ENCODE data around the gene PPP1R9B.

Gene PPP1R9B

DNA sequence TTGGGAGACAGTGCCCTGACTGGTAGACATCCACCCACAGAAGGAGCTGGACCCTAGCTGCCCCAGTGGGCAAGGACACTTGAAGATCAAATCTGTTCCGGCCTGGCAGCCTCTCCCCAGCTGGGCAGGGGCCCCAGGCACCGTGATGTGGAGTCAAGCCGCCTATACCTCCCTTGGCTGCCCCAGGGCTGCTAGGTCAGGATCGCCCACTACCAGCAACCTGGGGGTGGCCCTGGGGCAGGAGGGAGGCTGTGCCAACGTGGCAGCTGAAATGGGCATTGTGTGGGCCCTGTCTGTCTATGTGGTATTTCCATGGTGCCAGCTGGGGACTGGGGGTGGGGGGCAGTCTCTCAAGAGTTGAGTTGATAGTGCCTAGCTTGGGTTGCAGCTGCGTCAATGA is 54.4 kb downstream of the PPP1R9B start:
- peak overlapping the region; percentile 87 for H3K9ac ChIP-seq (ENCODE audit: insufficient read length, low read depth)

DNA sequence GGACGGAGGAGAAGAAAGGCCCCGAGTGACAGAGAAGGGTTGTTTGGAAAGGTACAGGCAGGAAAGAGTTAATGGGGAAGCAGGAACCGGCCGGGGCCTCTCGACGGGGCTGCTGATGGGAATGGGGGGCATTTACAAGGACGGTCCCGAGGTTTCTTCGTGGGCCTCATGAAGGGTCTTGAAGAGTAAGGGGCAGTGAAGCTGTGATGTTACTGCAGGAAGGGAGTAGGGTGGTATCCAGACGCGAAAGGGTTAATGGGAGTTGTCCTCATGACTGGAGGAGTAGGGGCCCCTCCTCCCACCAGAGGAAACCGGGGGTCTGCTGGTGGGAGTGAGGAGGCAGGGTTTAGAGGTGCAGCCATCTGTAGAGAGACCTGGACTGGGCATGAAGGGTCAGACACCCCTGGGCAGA is 54.8 kb downstream of the PPP1R9B start:
- peak overlapping the region; percentile 82 for H3K4me3 ChIP-seq (ENCODE audit: insufficient read length, low read depth)

More for the DNA sequence above, 54.4 kb downstream of the PPP1R9B start:
- H3K9me3 ChIP-seq (ENCODE audit: insufficient read depth, low read length): no peaks in the 10 kb centered on the region
- peak overlapping the region; percentile 82 for H3K4me3 ChIP-seq (ENCODE audit: insufficient read length, low read depth)
- DNase-seq (ENCODE audit: low read depth, low spot score): no peak
- H3K27me3 ChIP-seq (ENCODE audit: insufficient read depth, insufficient read length): peaks cover 3% of the 10 kb centered on the region
- H3K36me3 ChIP-seq (ENCODE audit: insufficient read depth, insufficient read length, low read length): peaks cover 4% of the 10 kb centered on the region
- TF ChIP-seq YY1 (IDR thresholded peaks at IDR 0.05; ENCODE audit: insufficient read depth, insufficient read length) (no peak), SUZ12 (IDR thresholded peaks at IDR 0.05; ENCODE audit: extremely low read depth, insufficient read depth, insufficient read length) (no peak), ZNF274 (IDR thresholded peaks at IDR 0.05; ENCODE audit: low read depth, low read length) (no peak)
- H3K4me1 ChIP-seq (ENCODE audit: insufficient read depth, insufficient read length): peaks cover 19% of the 10 kb centered on the region

DNA sequence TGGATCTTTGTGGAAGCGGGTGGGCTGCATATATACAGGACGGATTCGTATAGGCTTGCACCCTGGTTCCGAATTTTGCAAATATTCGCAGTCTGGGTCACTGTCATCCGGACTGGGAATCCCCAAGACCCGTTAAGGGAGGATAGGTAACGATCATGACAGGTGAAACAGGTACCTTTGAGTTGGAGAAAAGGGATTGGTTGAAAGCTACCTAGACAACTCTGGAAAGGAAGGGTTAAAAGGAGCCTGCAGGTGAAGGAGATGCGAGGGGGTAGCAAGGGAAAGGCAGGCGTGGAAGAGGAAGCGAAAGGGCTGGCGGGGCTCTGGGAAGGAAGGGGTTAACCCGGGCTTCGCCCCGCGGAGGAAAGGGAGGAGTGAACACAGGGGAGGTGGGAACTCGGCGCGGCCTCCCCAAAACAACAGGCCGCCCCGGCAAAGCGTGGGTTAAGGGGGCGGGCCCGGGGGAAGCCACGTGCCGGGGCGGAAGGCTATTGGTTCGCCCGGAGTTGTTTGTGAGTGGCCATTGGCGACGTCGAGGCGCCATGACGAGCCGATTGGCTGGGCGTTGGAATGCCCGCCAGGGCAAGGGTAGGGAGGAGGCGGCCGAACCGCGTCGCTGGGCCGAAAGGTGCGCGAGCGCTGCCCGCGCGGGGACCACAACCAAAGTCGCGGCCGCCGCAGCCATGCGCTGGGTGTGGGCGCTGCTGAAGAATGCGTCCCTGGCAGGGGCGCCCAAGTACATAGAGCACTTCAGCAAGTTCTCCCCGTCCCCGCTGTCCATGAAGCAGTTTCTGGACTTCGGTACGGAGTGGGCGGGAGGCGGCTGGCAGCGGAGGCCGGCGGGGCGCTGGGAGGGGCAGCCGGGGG is 55.5 kb downstream of the PPP1R9B start, which contains the start of gene PDK2:
TSS of gene PDK2 (plus strand) at position 599 of the 867 bp plus-strand sequence. CDS start at position 684, 85 bp downstream.
- peaks cover 3% of the 10 kb centered on the region for H3K27me3 ChIP-seq (ENCODE audit: insufficient read depth, insufficient read length)
- peaks cover 11% of the 10 kb centered on the region for H3K4me1 ChIP-seq (ENCODE audit: insufficient read depth, insufficient read length)
- no peaks in the 10 kb centered on the region for H3K9me3 ChIP-seq (ENCODE audit: insufficient read depth, low read length)
- H3K4me3 ChIP-seq (ENCODE audit: insufficient read length, low read depth): peak within 1 kb of the TSS; percentile 82
- TF ChIP-seq YY1 (IDR thresholded peaks at IDR 0.05; ENCODE audit: insufficient read depth, insufficient read length): no peak
- no peak for TF ChIP-seq ZNF274 (IDR thresholded peaks at IDR 0.05; ENCODE audit: low read depth, low read length)
- no peak for TF ChIP-seq SUZ12 (IDR thresholded peaks at IDR 0.05; ENCODE audit: extremely low read depth, insufficient read depth, insufficient read length)
- peak; percentile 84 for DNase-seq (ENCODE audit: low read depth, low spot score)
- peaks cover 9% of the 10 kb centered on the region for H3K36me3 ChIP-seq (ENCODE audit: insufficient read depth, insufficient read length, low read length)
- H3K9ac ChIP-seq (ENCODE audit: insufficient read length, low read depth): peak within 1 kb of the TSS; percentile 87

More for the DNA sequence above, 54.8 kb downstream of the PPP1R9B start:
- Histone ChIP-seq H3K27me3 (ENCODE audit: insufficient read depth, insufficient read length) (peaks cover 3% of the 10 kb centered on the region), H3K9me3 (ENCODE audit: insufficient read depth, low read length) (no peaks in the 10 kb centered on the region), H3K36me3 (ENCODE audit: insufficient read depth, insufficient read length, low read length) (peaks cover 7% of the 10 kb centered on the region), H3K9ac (ENCODE audit: insufficient read length, low read depth) (peak overlapping the region; percentile 87), H3K4me1 (ENCODE audit: insufficient read depth, insufficient read length) (peaks cover 16% of the 10 kb centered on the region)
- no peak for DNase-seq (ENCODE audit: low read depth, low spot score)
- TF ChIP-seq YY1 (IDR thresholded peaks at IDR 0.05; ENCODE audit: insufficient read depth, insufficient read length) (no peak), ZNF274 (IDR thresholded peaks at IDR 0.05; ENCODE audit: low read depth, low read length) (no peak), SUZ12 (IDR thresholded peaks at IDR 0.05; ENCODE audit: extremely low read depth, insufficient read depth, insufficient read length) (no peak)

DNA sequence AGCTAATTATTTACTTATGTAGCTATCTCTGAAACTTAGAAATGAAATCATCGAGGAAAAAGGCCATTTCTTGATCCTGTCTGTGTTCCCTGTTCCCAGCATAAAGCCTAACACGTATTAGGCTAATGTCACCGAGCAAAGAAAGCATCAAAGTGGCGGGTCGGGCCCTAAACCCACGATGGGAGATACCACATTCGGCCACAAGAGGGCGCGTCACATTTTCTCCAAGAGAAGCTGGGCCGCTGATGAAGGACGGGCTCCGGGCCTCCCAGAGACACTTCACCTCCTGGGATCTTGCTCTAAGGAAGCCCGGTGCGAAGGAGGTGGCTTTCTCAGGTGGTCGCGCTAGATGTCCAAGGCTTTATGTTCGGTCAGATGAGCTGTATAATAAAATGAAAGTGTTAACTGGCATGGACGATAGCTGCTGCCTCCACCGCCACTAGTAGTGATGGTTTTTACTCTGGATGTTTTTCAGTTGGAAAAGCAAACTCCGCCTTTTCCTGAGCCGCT is 56.2 kb downstream of the PPP1R9B start:
- H3K9me3 ChIP-seq (ENCODE audit: insufficient read depth, low read length): no peaks in the 10 kb centered on the region
- TF ChIP-seq ZNF274 (IDR thresholded peaks at IDR 0.05; ENCODE audit: low read depth, low read length): no peak
- H3K27me3 ChIP-seq (ENCODE audit: insufficient read depth, insufficient read length): peaks cover 3% of the 10 kb centered on the region
- H3K4me3 ChIP-seq (ENCODE audit: insufficient read length, low read depth): peak overlapping the region; percentile 24
- H3K9ac ChIP-seq (ENCODE audit: insufficient read length, low read depth): peak overlapping the region; percentile 43
- peaks cover 9% of the 10 kb centered on the region for H3K4me1 ChIP-seq (ENCODE audit: insufficient read depth, insufficient read length)
- H3K36me3 ChIP-seq (ENCODE audit: insufficient read depth, insufficient read length, low read length): peaks cover 15% of the 10 kb centered on the region
- DNase-seq (ENCODE audit: low read depth, low spot score): peak; percentile 72

DNA sequence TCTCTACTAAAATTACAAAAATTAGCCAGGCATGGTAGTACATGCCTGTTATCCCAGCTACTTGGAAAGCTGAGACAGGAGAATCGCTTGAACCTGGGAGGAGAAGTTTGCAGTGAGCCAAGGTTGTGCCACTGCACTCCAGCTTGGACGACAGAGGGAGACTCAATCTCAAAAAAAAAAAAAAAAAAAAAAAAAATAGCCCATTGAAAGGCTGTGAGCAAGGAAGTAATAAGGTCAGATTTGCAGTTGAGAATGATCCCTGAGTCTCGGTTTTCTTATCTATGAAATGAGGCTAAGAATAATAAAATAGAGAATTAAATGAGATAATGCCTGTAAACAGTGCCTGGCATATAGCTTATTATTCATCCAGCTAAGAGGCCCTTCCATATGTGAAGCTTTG is 56.7 kb downstream of the PPP1R9B start:
- H3K27me3 ChIP-seq (ENCODE audit: insufficient read depth, insufficient read length): peaks cover 3% of the 10 kb centered on the region
- peaks cover 7% of the 10 kb centered on the region for H3K4me1 ChIP-seq (ENCODE audit: insufficient read depth, insufficient read length)
- no peak for TF ChIP-seq SUZ12 (IDR thresholded peaks at IDR 0.05; ENCODE audit: extremely low read depth, insufficient read depth, insufficient read length)
- no peak for TF ChIP-seq YY1 (IDR thresholded peaks at IDR 0.05; ENCODE audit: insufficient read depth, insufficient read length)
- no peak for TF ChIP-seq ZNF274 (IDR thresholded peaks at IDR 0.05; ENCODE audit: low read depth, low read length)
- H3K9ac ChIP-seq (ENCODE audit: insufficient read length, low read depth): no peak overlapping the region
- H3K9me3 ChIP-seq (ENCODE audit: insufficient read depth, low read length): no peaks in the 10 kb centered on the region
- peaks cover 20% of the 10 kb centered on the region for H3K36me3 ChIP-seq (ENCODE audit: insufficient read depth, insufficient read length, low read length)
- DNase-seq (ENCODE audit: low read depth, low spot score): no peak
- H3K4me3 ChIP-seq (ENCODE audit: insufficient read length, low read depth): no peak overlapping the region

DNA sequence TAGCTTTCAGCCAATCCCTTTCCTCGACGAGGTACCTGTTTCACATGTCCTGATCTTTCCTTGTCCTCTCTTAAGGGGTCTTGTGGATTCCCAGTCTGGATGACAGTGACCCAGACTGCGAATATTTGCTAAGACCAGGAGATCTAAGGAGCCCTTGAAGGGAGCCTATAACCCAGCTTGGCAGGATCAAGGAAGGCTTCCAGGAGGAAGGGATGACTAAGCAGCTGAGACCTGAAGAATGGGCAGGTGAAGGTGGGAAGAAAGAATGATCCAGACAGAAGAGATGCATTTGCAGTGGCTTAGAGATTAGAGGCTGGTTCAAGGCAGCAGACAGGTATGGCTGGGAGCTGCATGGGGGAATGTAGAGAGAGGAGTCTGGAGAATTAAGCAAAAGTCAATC is 57.2 kb downstream of the PPP1R9B start:
- no peak overlapping the region for H3K9ac ChIP-seq (ENCODE audit: insufficient read length, low read depth)
- H3K4me1 ChIP-seq (ENCODE audit: insufficient read depth, insufficient read length): peaks cover 7% of the 10 kb centered on the region
- peaks cover 26% of the 10 kb centered on the region for H3K36me3 ChIP-seq (ENCODE audit: insufficient read depth, insufficient read length, low read length)
- H3K27me3 ChIP-seq (ENCODE audit: insufficient read depth, insufficient read length): peaks cover 3% of the 10 kb centered on the region
- no peaks in the 10 kb centered on the region for H3K9me3 ChIP-seq (ENCODE audit: insufficient read depth, low read length)
- no peak for DNase-seq (ENCODE audit: low read depth, low spot score)
- H3K4me3 ChIP-seq (ENCODE audit: insufficient read length, low read depth): no peak overlapping the region
- no peak for TF ChIP-seq ZNF274 (IDR thresholded peaks at IDR 0.05; ENCODE audit: low read depth, low read length)
- no peak for TF ChIP-seq YY1 (IDR thresholded peaks at IDR 0.05; ENCODE audit: insufficient read depth, insufficient read length)
- TF ChIP-seq SUZ12 (IDR thresholded peaks at IDR 0.05; ENCODE audit: extremely low read depth, insufficient read depth, insufficient read length): no peak

DNA sequence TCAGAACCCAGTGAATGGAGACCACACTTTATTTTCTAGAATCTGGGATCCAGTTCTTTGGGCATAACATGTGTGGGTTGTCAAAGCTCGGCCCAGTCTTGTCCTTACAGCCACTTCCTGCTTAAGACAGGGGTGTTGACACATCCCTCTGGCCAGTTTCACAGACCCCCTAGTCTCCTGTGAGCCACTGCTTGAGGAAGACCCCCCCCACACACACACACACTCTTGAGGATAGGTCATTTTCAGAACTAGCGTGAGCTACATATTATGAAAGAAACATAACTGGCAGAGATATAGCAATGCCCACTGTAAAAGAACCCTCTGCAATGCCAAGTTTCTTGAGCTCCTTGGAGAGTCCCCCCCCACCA is 58.6 kb downstream of the PPP1R9B start:
- no peak for DNase-seq (ENCODE audit: low read depth, low spot score)
- H3K27me3 ChIP-seq (ENCODE audit: insufficient read depth, insufficient read length): peaks cover 3% of the 10 kb centered on the region

More for the DNA sequence above, 58.6 kb downstream of the PPP1R9B start:
- Histone ChIP-seq H3K4me1 (ENCODE audit: insufficient read depth, insufficient read length) (peaks cover 10% of the 10 kb centered on the region), H3K9me3 (ENCODE audit: insufficient read depth, low read length) (no peaks in the 10 kb centered on the region), H3K36me3 (ENCODE audit: insufficient read depth, insufficient read length, low read length) (peaks cover 32% of the 10 kb centered on the region), H3K9ac (ENCODE audit: insufficient read length, low read depth) (no peak overlapping the region), H3K4me3 (ENCODE audit: insufficient read length, low read depth) (no peak overlapping the region)
- TF ChIP-seq YY1 (IDR thresholded peaks at IDR 0.05; ENCODE audit: insufficient read depth, insufficient read length) (no peak), ZNF274 (IDR thresholded peaks at IDR 0.05; ENCODE audit: low read depth, low read length) (no peak), SUZ12 (IDR thresholded peaks at IDR 0.05; ENCODE audit: extremely low read depth, insufficient read depth, insufficient read length) (no peak)

Measured in NT2/D1 (cell line).